Activated naive CD4-positive, alpha-beta T cell treated with anti-CD3 and anti-CD28 coated beads, Interleukin-2, amount 50 U/mL, for 16 hours (primary cell): ENCODE measurements around the gene APOA5.

Experiments used
- DNase-seq: peaks from one replicate; pipeline ENCODE4 v3.0.0-alpha.2; 2020

Gene APOA5

DNA sequence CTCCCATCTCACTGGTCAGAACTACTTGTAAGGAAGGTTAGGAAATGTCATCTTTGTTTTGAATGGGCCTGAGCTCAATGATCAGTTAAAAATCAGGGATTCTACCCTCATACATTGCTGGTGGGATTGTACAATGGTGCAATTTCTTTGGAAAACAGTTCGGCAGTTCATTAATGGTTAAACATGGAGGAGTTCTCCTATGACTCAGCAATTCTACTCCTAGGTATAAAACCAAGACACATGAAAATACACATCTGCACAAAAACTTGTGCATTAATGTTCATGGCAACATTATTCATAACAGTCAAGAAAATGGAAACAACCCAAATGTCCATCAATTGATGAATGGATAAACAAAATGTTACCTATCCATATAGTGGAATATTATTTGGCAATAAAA is 4.9 kb upstream of the APOA5 start:
- DNase-seq = no peak

DNA sequence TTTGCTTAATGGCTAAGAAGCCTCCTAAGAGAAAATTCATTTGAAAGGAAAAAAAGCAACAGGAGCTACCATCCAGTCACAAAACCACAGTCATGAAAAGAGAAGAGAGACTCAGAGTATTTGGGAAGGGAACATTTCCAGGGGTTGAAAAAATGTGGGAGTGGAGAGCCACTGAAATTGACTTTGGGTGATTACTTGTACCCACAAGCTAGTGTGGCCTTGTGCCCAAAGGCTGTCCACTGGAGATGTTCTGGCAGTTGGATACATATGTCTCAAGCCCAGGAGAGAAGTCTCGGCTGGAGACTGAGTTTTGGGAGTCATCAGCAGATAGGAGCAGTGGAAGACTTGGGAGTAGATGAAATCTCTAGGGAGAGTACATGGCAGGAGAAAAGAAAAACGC is 3.2 kb upstream of the APOA5 start:
- no peak for DNase-seq

DNA sequence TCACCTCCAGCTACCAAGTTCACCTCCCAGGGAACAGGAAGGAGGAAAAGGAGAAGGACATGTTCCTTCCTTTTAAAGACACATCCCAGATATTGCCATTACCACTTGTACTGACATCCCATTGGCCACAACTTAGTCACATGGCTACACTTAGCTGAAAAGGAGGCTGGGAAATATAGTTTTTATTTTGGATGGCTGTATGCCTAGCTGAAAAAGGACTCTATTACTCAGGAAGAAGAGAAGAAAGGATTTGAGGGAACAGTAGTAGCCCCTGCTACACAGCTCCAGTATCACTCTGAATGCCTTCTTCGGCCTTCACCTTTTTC is 2.1 kb upstream of the APOA5 start:
- DNase-seq = no peak

DNA sequence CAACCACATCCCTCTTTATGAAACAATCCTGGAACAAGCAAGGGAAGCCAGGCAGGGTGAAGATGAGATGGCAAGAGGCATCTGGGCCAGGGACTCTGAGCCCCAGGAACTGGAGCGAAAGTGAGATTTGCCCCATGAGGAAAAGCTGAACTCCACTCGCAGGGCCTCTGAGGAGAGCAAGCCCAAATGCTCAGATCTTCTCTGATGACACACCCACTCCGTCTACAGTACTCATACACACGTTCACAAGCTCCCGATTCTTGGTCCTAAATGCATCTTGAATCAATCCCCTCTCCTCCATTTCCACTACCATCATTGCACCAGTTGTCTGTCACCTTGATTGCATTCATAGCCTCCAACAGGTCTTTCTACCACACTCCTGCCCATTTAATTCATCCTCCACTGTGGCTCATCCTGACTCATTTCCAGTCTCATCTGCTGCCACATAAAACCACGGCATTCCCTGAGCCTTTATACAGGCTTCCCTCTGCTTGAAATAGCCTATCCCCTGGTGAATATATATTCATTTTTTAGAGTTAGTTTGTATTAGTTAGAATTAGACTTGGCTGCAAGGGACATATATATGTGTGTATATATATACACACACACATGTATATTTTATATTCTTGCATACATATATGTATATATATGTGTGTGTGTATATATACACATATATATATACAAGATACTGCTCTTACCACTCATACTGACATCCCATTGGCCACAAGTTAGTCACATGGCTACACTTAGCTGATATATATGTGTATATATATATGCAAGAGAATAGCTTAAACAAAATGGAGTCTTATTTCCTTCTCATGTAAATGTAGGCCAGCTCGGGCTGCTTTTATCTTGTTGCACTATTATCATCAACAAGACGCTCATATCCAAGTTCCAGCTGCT is 1.4 kb upstream of the APOA5 start:
- no peak for DNase-seq

DNA sequence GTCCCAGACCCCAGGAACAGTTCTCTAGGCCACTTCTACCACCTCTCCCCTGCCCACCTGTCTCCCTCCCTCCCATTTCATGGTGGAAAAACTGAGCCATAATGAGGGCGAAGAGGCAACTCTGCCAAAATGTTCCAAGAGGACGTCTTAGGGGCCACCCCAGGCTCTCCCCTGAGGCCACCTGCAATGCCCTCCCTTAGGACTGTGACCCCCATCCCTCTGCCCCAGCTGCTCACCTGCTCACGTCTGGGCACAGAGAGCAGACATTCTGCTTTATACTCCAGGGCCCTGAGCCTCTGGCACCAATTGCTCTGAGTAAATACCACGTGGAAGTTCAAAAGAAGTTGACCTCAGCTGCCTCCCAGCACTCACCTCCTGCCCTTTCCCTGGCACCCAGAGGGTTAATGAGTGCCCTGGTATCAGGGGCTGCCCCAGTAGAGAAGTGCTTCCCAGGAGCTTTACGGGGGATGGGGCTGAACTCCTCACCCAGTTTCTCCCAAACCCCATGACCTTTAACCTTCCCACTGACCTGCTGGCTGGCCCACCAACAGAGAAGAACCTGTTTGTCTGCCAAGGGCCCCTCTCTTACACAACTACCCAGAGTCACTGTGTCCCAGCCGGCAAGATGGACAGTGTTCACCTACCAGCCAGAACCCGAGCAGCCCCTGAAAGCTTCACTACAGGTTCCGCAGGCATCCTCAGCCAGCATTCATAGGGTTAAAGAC is 627 bp upstream of the APOA5 start:
- DNase-seq = no peak

- DNase-seq = peak; percentile 75
Measured at GRCh38 chr11:116791002-116791812, 472 bp downstream of the APOA5 start.

GRCh38 chr11:116790167-116791001 is 1.3 kb downstream of the APOA5 start:
- no peak for DNase-seq

GRCh38 chr11:116788975-116789374 is 2.7 kb downstream of the APOA5 start:
- no peak for DNase-seq

DNA sequence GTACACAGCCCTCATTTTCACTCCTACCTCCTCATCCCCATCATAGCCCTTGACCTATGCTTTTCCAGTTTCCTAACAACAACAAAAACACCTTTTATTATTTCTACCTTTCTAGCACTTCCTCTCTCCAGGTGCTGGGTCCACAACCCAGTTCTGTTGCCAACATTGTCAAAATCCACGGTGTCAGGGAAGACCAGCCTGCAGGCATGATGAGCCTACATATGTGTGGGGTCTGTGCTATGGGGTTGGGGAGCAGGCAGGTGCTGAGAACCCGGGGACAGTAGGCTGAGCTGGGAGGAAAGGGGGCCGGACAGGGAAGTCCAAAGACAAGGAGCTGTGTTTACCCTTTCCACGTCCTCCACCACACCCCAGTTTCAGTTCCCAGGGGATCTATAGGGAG is 3.1 kb downstream of the APOA5 start:
- no peak for DNase-seq

- DNase-seq = peak; percentile 82
Measured at GRCh38 chr11:116787786-116788486, 3.7 kb downstream of the APOA5 start, which contains the start of gene ZPR1. Gene ZPR1, minus strand, starts transcription at chr11:116788023. Its CDS starts 33 bp downstream, at chr11:116787990.

DNA sequence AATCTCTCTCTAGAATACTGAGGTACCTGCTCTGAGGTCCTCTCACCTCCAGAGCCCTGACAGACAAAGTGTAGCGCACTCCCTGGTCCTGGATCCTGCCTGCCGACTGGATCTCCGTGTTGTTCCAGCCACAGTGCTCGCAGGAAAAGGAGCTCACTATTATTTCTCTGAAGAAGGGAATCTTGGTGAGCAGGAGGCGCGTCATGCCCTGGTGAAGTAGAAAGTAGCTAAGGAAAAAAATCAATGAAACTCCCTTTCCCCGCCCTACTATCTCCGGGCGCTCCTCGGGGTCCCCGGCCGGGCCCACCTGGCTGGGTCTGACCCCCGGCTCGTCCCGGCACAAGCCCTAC is 4.3 kb downstream of the APOA5 start:
- no peak for DNase-seq

- no peak for DNase-seq
Measured at GRCh38 chr11:116786966-116787365, 4.7 kb downstream of the APOA5 start.

GRCh38 chr11:116786326-116786725 is 5.4 kb downstream of the APOA5 start:
- DNase-seq = no peak

DNA sequence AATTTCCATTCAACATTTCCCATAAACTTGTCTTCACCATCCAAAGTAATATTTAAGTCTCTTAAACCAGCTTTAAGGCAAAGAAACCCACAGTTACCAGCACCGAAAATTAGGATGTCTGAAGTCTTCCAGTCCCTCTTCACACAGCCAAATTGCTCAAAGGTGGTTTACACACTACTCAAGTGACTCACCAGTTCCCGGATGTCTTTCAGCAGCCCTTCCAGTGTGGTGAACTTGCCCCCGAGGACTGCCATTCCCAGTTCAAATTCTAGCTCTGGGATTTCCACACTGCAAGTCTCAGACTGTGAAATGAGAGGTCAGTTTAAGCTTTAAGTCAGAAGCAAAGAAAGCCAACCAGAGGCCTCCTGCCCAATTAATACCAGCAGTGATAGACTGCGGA is 9.0 kb downstream of the APOA5 start:
- DNase-seq = no peak

DNA sequence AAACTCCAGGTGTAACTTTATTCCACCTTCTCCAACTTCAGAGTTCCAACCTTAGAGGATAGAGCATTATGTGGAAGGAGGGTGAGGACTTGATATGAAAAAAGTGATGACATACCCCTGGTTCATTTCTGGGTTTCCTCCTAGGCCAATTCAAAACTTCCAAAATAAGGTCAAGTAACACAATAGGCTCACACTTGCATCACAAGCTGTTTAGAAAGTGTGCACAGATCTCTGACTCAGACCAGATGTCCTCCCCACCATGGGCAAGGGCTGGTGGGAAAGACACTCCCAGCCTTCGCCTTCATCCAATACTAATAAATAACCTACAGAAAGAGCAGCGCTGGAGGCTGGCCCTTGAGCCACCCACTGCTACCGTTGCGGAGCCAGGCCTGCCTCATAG is 13.1 kb downstream of the APOA5 start:
- DNase-seq = no peak

DNA sequence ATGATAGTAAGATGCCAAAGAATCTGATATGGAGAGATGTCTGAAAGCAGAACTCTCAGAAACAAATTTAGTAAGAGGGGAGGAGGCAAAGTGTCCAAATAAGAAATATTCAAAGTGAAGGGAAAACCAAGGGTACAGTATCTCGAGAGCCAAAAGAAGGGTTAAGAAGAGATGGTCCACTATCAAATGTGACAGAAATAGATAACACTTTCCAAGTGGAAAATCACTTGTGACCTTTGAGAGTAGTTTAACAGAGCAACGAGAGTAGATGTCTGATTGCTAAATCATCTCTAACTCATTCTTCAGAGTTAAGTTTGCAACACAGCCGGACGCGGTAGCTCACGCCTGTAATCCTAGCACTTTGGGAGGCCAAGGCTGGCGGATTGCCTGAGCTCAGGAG is 14.6 kb downstream of the APOA5 start:
- no peak for DNase-seq

GRCh38 chr11:116776522-116776984 is 15.1 kb downstream of the APOA5 start:
- DNase-seq = no peak

GRCh38 chr11:116775975-116776374 is 15.7 kb downstream of the APOA5 start:
- DNase-seq = no peak

- DNase-seq = no peak
Measured at GRCh38 chr11:116774661-116775060, 17.0 kb downstream of the APOA5 start.

- no peak for DNase-seq
Measured at GRCh38 chr11:116773203-116774097, 18.2 kb downstream of the APOA5 start.
